NCI-H2171 (cell line): ENCODE results near the gene SPATA6.
"Not testable (repeated sequence)": the region's sequence is repeated elsewhere in the genome, so short reads cannot be mapped to it uniquely, and the experiment has no call there.

Experiments
- DNase-seq: peaks from one replicate; lab custom pipeline; 2025; lab: John Stamatoyannopoulos, UW

Gene SPATA6

DNA sequence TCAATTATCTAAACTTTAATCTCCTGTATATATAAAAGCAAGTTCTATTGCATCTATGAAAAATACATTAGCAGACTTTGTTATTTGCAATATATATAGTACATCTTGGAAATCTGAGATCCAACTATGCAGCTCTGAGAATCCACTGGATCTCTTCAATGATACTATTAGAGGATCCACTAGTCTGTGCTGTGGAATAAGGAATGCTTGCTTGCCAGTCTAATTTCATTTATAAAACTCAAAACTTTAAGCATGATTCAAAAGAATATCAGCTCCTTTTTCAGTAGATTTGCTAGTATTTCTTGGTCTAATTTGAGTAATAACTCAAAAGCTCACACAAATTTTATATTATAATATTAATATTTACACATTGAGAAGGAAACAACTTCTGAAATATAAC lies 115.1 kb downstream of the SPATA6 start:
- DNase-seq: no peak

DNA sequence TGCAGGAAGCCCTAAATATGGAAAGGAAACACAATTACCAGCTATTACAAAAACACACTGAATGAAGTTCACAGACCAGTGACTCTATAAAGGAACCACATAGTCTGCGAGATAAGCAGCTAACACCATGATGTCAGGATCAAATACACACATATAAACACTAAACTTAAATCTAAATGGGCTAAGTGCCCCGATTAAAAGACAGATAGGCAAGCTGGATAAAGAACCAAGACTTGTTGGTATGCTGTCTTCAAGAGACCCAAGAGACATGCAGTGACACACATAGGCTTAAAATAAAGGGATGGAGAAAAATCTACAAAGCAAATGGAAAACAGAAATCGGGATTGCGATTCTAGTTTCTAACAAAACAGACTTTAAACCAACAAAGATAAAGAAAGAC lies 127.6 kb downstream of the SPATA6 start:
- no peak for DNase-seq

DNA sequence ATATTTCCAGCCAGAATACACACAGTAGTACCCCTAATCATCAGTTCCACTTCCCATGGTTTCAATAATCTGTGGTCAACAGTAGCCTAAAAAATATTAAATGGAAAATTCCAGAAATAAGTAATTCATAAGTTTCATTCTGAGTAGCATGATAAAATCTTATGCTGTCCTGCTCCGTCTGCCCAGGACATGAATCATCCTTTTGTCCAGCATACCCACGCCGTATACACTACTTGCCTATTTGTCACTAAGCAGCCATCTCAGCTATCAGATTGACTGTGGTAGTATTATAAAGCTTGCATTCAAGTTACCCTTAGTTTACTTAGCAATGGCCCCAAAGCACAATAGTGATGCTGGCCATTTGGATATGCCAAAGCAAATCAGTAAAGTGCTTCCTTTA lies 130.8 kb downstream of the SPATA6 start:
- DNase-seq: no peak

DNA sequence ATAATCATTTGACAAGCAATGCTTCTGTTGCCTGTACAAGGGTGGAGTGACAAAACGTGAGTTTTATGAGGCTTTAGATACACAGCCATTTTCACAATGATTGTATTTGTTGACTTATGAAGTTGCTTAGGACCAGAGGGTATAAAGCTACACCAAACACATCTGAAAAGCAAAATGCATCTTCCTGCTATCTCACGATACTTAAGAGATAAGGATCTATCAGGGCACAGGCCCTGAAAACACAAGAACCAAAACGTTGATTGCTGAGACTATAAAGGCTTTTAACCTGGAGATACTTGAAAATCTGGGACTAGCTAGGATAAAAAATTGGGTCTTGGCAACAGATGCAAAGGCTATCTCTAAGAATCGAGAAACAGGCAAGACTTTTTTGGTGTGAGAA lies 133.7 kb downstream of the SPATA6 start:
- DNase-seq: no peak

DNA sequence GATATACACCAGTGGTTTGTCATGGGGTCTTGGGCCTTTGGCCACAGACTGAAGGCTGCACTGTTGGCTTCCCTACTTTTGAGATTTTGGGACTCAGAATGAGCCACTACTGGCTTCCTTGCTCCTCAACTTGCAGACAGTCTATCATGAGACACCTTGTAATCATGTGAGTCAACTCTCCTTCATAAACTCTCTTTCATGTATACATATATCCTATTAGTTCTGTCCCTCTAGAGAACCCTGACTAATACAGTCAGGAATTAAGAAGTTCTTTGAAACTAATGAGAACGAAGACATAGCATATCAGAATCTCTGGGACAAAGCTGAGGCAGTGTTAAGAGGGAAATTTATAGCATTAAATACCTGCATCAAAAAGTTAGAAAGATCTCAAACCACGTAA lies 138.7 kb downstream of the SPATA6 start:
- DNase-seq: no peak

DNA sequence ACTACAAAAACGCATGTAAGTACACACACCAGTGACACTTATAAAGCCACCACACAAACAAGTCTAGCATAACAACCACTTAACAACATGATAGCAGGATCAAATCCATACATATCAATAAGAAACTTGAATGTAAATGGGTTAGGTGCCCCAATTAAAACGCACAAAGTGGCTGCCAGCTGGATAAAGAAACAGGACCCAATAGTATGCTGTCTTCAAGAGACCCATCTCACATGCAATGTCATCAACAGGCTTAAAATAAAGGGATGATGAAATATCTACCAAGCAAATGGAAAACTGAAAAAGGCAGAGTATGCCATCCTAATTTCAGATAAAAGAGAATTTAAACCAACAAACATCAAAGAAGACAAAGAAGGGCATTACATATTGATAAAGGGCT lies 139.9 kb downstream of the SPATA6 start:
- DNase-seq: no peak

DNA sequence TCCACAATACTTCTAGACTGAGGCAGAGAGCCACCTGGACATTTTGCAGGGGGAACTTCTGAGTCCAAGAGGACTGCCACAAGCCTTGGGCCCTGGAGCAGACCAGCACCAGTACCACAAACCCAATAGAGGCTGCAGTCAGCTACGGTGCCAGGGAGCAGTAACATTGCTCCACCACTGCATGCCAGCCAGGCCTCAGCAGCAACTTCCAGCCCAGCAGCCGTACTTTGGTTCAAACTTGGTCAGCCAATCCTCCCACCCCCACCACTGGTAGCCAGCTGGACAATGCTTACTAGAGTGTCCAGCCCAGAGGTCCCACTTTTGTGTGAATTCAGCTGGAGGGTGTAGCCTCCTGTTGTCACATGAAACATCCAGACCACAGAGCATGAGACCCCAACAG lies 142.1 kb downstream of the SPATA6 start:
- DNase-seq: no peak

DNA sequence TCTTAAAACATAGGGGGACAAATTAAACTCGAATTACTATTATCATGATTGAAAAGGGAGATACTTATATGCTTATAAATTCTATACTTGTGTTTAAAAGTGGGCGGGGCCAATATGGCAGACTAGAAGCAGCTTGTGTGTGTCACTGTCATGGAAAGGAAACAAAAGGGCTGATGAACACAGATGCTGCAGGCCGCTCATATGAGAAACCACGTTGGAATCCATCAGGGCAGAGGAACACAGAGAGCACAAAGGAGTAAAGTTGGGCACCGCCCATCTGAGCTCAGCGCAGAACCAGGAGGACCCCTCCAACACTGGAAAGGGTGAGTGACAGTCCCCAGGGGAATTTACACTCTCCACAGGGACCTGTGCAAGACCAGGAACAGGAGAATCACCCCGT lies 142.5 kb downstream of the SPATA6 start:
- DNase-seq: no peak

DNA sequence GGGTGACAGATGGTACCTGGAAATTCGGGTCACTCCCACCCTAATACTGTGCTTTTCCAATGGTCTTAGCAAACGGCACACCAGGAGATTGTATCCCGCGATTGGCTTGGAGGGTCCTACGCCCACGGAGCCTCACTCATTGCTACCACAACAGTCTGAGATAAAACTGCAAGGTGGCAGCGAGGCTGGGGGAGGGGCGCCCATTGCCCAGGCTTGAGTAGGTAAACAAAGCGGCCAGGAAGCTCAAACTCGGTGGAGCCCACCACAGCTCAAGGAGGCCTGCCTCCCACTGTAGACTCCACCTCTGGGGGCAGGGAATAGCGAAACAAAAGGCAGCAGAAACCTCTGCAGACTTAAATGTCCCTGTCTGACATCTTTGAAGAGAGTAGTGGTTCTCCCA lies 160.2 kb downstream of the SPATA6 start:
- DNase-seq: not testable (repeated sequence)

DNA sequence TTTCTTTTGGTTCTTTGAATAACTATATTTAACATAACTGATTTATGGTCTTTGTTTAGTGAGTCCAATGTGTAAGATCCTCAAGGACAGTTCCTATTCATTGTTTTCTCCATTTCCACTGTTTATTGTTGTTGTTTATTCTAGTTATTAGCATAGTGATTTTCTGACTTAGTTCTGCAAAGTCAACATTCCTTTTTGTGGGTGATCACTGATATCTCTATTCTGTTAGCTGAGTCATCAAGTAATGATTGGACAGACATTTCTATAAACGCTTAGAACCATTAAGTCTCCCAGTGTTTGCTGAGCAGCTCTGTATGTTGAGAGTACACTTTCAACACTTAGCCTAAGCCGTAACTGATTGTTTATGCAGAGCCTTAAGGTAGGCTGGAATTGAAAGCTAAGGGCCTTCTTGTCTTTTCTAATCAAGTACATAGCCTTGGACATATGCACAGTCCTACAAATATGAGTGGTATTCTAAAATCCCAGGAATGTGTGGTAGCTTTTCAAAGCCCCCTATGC lies 162.4 kb downstream of the SPATA6 start:
- no peak for DNase-seq

DNA sequence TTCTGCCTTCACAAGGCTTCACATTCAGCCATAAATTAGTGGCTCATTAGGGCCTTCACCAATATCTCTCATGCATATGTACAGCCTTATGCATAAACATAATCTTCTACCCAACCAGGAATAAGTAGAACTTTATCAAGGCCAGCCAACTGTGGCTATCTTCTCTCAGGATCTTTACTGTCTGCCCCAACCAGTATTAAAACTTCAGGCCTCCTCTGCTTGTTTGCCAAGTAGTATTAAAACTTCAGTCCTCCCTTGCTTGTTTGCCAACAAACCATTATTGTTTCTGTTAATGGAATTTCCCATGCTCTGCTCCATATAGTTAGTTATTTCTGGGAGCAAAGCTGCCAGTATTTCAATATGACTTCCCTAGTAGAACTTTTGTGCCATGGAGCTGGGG lies 169.4 kb downstream of the SPATA6 start:
- DNase-seq: no peak

DNA sequence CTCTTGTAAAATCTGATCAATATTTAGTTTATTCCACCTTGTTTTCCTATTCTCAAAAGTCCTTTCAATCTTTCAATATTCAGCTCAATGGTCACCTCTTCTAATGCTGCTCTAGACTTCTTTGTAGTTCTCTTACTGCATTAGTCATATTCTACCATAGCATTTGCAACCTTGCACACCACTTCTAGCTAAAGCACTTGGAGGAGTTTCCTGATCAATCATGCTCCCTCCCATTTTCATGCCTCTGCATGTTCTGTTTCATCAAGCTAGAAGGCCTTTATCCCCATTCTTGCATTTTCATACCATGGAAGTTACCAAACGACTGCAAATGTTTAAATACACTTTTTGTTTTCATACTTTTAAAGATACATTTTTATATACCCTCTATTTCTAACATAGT lies 177.3 kb downstream of the SPATA6 start:
- DNase-seq: no peak

DNA sequence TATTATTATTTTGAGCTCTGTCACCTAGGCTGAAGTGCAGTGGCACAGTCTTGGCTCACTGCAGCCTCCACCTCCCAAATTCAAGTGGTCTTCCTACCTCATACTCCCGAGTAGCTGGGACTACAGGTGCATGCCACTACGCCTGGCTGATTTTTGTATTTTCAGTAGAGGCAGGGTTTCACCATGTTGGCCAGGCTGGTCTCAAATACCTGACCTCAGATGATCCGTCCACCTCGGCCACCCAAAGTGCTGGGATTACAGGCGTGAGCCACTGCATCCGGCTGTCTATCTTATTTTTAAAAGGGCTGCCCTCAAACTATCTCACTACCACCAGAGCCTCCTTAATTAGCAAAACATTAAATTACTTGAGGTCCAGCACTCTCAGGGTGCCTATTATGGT lies 177.9 kb downstream of the SPATA6 start:
- not testable (repeated sequence) for DNase-seq

DNA sequence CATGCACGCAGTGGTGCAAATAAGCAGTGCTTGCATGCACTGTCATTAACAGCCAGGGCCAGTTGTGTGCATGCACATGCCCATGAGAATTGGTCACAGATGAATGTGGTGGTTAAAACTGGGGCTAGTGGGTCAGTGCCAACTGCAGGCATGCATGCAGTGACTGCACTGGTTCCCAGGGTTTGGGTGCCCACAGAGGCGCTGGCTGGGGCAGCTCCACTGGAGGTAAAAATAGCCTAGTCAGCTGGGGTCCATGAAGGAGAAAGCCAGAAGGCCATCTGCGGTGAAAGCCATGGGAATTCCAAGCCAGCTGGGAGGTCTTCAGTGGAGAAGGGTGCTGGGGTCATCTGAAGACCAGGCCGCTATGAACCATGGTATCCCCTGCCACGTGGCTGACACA lies 179.3 kb downstream of the SPATA6 start:
- DNase-seq: no peak

DNA sequence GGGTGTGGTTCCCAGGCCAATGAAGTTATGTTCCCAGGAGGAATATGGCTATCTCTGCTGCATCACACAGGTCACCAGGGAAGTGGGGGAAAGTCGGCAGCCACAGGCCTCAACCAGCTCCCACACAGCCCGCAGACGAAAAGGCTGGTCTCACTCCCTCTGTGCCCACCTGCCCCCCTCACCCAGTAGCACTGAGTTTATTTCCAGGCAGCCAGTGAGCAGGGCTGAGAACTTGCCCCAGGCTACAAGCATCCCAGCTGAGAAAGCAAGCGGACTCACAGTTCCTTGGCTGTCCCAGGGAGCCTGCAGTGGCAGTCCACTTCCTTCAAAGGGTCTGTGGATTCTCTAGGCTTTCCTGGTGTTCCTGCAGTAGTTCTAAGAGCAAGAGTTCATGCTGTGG lies 180.6 kb downstream of the SPATA6 start:
- no peak for DNase-seq

DNA sequence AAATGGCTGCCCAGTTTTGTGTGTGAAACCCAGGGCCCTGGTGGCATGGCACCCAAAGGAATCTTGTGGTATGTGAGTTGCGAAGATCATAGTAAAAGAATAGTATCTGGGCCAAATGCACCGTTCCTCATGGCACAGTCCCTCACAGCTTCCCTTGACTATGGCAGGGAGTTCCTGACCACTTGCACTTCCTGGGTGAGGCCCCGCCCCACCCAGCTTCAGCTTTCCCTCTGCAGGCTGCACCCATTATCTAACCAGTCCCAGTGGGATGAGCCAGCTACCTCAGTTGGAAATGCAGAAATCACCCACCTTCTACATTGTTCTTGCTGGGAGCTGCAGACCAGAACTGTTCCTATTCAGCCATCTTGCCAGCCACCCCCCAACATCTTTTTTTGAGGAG lies 186.5 kb downstream of the SPATA6 start:
- no peak for DNase-seq

DNA sequence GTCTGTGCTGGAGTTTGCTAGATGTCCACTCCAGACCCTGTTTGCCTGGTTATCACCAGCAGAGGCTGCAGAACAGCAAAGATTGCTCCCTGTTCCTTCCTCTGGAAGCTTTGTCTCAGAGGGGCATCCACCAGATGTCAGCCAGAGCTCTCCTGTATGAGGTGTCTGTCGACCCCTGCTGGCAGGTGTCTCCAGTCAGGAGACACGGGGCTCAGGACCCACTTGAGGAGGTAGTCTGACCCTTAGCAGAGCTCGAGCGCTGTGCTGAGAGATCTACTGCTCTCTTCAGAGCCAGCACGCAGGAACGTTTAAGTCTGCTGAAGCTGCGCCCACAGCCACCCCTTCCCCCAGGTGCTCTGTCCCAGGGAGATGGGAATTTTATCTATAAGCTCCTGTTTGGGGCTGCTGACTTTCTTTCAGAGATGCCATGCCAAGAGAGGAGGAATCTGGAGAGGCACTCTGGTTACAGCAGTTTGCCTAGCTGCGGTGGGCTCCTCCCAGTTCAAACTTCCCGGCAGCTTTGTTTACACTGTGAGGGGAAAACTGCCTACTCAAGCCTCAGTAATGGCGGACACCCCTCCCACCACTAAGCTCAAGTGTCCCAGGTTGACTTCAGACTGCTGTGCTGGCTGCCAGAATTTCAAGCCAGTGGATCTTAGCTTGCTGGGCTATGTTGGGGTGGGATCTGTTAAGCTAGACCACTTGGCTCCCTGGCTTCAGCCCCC lies 187.1 kb downstream of the SPATA6 start:
- DNase-seq: not testable (repeated sequence)

DNA sequence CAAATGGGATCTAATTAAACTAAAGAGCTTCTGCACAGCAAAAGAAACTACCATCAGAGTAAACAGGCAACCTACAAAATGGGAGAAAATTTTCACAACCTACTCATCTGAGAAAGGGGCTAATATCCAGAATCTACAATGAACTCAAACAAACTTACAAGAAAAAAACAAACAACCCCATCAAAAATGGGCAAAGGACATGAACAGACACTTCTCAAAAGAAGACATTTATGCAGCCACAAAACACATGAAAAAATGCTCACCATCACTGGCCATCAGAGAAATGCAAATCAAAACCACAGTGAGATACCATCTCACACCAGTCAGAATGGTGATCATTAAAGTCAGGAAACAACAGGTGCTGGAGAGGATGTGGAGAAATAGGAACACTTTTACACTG lies 189.7 kb downstream of the SPATA6 start:
- DNase-seq: not testable (repeated sequence)

DNA sequence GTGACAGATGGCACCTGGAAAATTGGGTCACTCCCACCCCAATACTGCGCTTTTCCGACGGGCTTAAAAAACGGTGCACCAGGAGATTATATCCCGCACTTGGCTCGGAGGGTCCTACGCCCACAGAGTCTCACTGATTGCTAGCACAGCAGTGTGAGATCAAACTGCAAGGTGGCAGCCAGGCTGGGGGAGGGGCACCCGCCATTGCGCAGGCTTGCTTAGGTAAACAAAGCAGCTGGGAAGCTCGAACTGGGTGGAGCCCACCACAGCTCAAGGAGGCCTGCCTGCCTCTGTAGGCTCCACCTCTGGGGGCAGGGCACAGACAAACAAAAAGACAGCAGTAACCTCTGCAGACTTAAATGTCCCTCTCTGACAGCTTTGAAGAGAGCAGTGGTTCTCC lies 194.6 kb downstream of the SPATA6 start:
- DNase-seq: not testable (repeated sequence)

DNA sequence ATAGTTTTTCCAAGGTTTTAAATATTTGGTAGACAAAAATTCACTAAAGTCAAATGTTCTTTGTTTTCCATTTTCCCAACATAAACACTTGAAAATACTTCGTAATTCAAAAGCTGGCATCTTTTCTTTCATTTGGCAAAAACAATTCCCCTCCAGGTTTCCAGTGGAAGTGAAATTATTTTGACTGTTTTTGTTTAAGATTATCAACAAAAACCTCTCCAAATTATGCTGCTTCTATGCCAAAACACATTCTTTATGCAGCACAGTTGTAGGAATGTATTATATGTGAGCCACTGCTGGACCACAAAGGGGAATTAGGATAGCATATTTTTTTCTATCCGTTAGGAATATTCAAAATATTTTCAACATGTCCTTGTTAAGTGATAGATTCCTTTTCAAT lies 205.4 kb downstream of the SPATA6 start:
- no peak for DNase-seq

DNA sequence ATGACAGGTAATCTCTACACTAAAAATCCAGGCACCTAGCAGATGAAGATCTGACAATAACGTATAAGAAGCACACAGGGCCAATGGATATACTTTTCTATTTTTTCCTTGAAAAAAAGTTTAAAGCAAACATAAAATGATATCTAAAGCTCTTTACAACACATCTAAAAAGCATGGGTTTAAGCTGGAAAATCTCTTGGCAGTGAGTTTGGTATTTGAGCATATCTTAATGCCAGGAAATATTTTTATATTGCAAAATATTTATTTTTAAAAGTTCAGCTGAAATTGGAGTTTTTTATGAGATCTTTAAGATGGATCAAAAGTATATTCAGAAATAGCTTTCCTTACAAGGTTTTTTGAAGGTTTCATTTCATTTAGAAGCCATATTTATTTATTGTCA lies 209.0 kb downstream of the SPATA6 start:
- DNase-seq: no peak

DNA sequence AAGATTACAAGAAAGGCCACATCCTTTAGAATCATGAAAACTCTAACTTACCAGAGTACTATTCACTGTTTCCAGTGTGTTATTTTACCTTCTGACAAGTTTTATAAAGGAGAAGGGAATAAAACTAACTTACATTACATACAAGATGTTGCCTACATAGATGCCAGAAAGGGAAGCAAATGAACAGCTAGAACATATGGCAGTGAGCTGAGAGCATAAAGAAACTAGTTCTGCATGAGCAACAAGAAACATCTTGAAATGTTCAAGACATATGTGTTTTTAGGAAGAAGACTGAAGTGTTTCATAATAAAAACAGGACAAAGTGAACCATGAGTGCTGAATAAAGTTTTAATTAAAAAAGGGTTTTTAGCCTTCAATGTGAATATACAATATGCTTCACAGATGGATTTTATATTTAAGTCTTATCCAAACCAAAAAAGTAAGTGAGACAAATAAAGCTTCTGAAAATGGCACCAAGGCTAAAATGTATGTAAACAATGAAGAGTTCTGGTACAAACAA lies 210.1 kb downstream of the SPATA6 start:
- DNase-seq: no peak

DNA sequence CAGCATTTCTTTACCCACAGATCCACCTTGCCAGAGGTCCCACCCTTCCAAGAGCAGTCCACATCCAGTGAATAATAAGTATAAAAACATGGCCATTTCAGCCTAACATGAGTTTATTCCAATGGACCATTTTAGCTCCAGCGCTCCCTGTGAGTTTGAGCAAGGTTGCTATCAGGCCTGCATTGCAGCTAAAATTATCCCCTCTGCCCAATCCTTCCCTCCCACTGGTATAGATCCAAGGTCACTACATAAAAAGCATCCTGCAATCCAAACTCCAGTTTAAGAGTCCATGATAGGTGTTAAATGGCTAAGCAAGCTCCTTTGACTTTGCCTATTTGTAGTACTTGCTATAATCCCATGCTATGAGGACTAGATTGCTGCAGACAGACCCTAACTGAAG lies 213.9 kb downstream of the SPATA6 start:
- DNase-seq: no peak

DNA sequence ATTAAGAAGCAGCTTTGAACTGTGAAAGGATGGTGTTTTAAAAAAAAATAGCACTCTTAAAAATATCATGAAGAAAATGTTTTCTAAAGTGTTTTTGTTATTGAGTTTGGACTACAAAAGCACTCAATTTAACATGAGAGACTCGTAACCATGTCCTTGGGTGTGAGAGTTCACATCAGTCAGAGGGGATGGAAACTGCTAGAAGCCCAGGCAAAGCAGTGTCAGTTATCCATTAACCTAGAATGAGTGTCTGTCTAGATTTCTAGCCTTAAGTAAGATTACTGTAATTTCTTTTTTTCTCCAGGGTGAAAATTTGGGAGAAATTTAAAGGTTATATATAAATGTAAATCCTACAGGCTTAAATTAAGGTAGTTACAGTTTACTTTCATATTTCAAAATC lies 217.8 kb downstream of the SPATA6 start:
- DNase-seq: no peak
